ENCODE results near the gene TRIM17.

DNA sequence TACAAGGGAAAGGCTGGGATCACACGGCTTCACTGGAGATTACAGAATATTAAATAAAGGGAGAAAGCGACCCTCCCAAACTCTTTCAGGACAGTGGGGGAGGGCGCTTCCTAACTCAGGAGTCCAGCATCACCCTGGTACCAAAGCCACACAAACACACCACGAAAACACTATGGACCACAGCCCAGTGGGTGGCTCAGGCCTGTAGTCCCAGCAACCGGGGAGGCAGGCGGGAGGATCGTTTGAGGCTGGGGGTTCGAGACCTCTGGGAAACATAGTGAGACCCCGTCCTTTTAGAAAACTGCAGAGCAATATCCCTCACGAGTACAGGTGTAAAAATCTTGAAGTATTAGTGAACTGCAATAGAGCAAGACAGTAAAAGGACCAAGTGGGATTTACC lies 26.0 kb downstream of the TRIM17 start:
- TF ChIP-seq POLR2A (IDR thresholded peaks at IDR 0.05) (no peak), POLR2AphosphoS5 (IDR thresholded peaks at IDR 0.05) (no peak)
- TF ChIP-seq, protein P1, sequence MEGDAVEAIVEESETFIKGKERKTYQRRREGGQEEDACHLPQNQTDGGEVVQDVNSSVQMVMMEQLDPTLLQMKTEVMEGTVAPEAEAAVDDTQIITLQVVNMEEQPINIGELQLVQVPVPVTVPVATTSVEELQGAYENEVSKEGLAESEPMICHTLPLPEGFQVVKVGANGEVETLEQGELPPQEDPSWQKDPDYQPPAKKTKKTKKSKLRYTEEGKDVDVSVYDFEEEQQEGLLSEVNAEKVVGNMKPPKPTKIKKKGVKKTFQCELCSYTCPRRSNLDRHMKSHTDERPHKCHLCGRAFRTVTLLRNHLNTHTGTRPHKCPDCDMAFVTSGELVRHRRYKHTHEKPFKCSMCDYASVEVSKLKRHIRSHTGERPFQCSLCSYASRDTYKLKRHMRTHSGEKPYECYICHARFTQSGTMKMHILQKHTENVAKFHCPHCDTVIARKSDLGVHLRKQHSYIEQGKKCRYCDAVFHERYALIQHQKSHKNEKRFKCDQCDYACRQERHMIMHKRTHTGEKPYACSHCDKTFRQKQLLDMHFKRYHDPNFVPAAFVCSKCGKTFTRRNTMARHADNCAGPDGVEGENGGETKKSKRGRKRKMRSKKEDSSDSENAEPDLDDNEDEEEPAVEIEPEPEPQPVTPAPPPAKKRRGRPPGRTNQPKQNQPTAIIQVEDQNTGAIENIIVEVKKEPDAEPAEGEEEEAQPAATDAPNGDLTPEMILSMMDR (IDR thresholded peaks at IDR 0.05 in 8 of 11, conservative IDR thresholded peaks at IDR 0.05 in 3 of 11), result no peak
